Measurements from ENCODE around the gene RAB28. TPM values are rescaled to one million over a fixed set of nuclear protein-coding genes. Genes with fewer than 3 reads are reported as not detected.
A peak's percentile ranks its signal among the peaks of the same experiment; 100 is the strongest.

RAB28 gene
- total and polyA plus RNA-seq, 7 donors, result 5.1 to 9.0 (median 6.3) TPM

GRCh38 chr4:13427599-13428325 lies 56.4 kb downstream of the RAB28 start:
- ATAC-seq, result no peak
- H3K27me3 ChIP-seq (ENCODE audit: insufficient read depth in 3 of 3, low read length in 2 of 3), result no peaks in the 10 kb centered on the region
- TF ChIP-seq CTCF (IDR thresholded peaks at IDR 0.05), result no peak
- no peak overlapping the region for H3K4me3 ChIP-seq
- intact Hi-C loops (cut with DNase I), result no loop called here
- no peak overlapping the region for H3K27ac ChIP-seq
- H3K4me1 ChIP-seq, result no peaks in the 10 kb centered on the region
- no peak for DNase-seq
- H3K9me3 ChIP-seq, result no peaks in the 10 kb centered on the region
- 88 to 93% (median 91%) methylated on average over 20 of the region's 20 CpGs for WGBS, 3 donors
- peaks cover 0 to 4% of the 10 kb centered on the region in 2 donors for H3K36me3 ChIP-seq (ENCODE audit: insufficient read depth in 1 of 2, low read depth in 1 of 2)

- H3K4me1 ChIP-seq, result peaks cover 8% of the 10 kb centered on the region
- H3K4me3 ChIP-seq, result no peak overlapping the region
- intact Hi-C loops (cut with DNase I), result no loop called here
- no peaks in the 10 kb centered on the region for H3K27me3 ChIP-seq (ENCODE audit: insufficient read depth in 3 of 3, low read length in 2 of 3)
- WGBS, 3 donors, result 94 to 97% (median 96%) methylated on average over 31 to 32 of the region's 32 CpGs
- no peak overlapping the region for H3K27ac ChIP-seq
- TF ChIP-seq CTCF (IDR thresholded peaks at IDR 0.05), result no peak
- H3K36me3 ChIP-seq (ENCODE audit: insufficient read depth in 1 of 2, low read depth in 1 of 2), result no peaks in the 10 kb centered on the region
- H3K9me3 ChIP-seq, result no peaks in the 10 kb centered on the region
- DNase-seq (peak in 1 of 2 donors; percentile 39), ATAC-seq (no peak)
These were observed 68.9 kb downstream of the RAB28 start for GRCh38 chr4:13415068-13415785.

- no peak overlapping the region for H3K4me3 ChIP-seq
- TF ChIP-seq CTCF (IDR thresholded peaks at IDR 0.05), result no peak
- H3K36me3 ChIP-seq (ENCODE audit: insufficient read depth in 1 of 2, low read depth in 1 of 2), result no peaks in the 10 kb centered on the region
- 31 to 42% (median 33%) methylated on average over 6 of the region's 6 CpGs for WGBS, 3 donors
- DNase-seq (no peak), ATAC-seq (peak; percentile 51 to 79 (median 56))
- H3K27me3 ChIP-seq (ENCODE audit: insufficient read depth in 3 of 3, low read length in 2 of 3), result no peaks in the 10 kb centered on the region
- intact Hi-C loops (cut with DNase I), result no loop called here
- H3K9me3 ChIP-seq, result no peaks in the 10 kb centered on the region
- H3K27ac ChIP-seq, result no peak overlapping the region
- peaks cover 8% of the 10 kb centered on the region for H3K4me1 ChIP-seq
These were observed 70.3 kb downstream of the RAB28 start for GRCh38 chr4:13413729-13414437.

GRCh38 chr4:13411942-13412341 lies 72.2 kb downstream of the RAB28 start:
- no peak for TF ChIP-seq CTCF (IDR thresholded peaks at IDR 0.05)
- H3K27me3 ChIP-seq (ENCODE audit: insufficient read depth in 3 of 3, low read length in 2 of 3), result no peaks in the 10 kb centered on the region
- no peak overlapping the region for H3K4me3 ChIP-seq
- DNase-seq, result no peak
- no peaks in the 10 kb centered on the region for H3K9me3 ChIP-seq
- peaks cover 8% of the 10 kb centered on the region for H3K4me1 ChIP-seq
- no peaks in the 10 kb centered on the region for H3K36me3 ChIP-seq (ENCODE audit: insufficient read depth in 1 of 2, low read depth in 1 of 2)
- 48 to 50% (median 50%) methylated on average over 2 of the region's 2 CpGs for WGBS, 3 donors
- intact Hi-C loops (cut with DNase I), result no loop called here
- no peak for ATAC-seq
- no peak overlapping the region for H3K27ac ChIP-seq

Measured in psoas muscle (tissue), 8 donors.